ENCODE results near the gene ENTPD7.

DNA sequence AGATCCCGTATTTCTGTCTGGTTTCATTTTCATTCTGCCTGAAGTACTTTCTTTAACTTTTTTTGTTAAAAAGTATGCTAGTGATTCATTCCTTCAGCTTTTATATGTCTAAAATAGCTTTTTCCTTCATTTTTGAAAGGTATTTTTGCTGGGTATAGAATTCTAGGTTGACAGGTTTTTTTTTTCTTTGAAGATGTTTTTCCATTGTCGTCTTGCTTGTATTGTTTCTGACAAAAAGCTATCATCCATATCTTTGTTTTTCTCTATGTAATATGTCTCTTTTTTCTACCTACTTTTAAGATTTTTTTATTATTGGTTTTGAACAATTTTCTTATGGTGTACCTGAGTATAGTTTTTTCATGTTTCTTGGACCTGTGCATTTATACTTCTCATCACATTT, 81.0 kb downstream of the ENTPD7 start:
- TF ChIP-seq SMC3 (conservative IDR thresholded peaks at IDR 0.05; ENCODE audit: poor library complexity): no peak
- no peak for TF ChIP-seq POLR2AphosphoS5 (IDR thresholded peaks at IDR 0.05)
- TF ChIP-seq, protein P1, sequence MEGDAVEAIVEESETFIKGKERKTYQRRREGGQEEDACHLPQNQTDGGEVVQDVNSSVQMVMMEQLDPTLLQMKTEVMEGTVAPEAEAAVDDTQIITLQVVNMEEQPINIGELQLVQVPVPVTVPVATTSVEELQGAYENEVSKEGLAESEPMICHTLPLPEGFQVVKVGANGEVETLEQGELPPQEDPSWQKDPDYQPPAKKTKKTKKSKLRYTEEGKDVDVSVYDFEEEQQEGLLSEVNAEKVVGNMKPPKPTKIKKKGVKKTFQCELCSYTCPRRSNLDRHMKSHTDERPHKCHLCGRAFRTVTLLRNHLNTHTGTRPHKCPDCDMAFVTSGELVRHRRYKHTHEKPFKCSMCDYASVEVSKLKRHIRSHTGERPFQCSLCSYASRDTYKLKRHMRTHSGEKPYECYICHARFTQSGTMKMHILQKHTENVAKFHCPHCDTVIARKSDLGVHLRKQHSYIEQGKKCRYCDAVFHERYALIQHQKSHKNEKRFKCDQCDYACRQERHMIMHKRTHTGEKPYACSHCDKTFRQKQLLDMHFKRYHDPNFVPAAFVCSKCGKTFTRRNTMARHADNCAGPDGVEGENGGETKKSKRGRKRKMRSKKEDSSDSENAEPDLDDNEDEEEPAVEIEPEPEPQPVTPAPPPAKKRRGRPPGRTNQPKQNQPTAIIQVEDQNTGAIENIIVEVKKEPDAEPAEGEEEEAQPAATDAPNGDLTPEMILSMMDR (IDR thresholded peaks at IDR 0.05; ENCODE audit: poor library complexity, severe bottlenecking): no peak
- TF ChIP-seq MXI1 (conservative IDR thresholded peaks at IDR 0.05; ENCODE audit: poor library complexity, severe bottlenecking): no peak
- TF ChIP-seq EZH2 (IDR thresholded peaks at IDR 0.05; ENCODE audit: borderline replicate concordance, insufficient read depth, low read length, poor library complexity, severe bottlenecking): no peak
- no peak for TF ChIP-seq TAF1 (IDR thresholded peaks at IDR 0.05; ENCODE audit: low read depth)
- TF ChIP-seq, protein P2, sequence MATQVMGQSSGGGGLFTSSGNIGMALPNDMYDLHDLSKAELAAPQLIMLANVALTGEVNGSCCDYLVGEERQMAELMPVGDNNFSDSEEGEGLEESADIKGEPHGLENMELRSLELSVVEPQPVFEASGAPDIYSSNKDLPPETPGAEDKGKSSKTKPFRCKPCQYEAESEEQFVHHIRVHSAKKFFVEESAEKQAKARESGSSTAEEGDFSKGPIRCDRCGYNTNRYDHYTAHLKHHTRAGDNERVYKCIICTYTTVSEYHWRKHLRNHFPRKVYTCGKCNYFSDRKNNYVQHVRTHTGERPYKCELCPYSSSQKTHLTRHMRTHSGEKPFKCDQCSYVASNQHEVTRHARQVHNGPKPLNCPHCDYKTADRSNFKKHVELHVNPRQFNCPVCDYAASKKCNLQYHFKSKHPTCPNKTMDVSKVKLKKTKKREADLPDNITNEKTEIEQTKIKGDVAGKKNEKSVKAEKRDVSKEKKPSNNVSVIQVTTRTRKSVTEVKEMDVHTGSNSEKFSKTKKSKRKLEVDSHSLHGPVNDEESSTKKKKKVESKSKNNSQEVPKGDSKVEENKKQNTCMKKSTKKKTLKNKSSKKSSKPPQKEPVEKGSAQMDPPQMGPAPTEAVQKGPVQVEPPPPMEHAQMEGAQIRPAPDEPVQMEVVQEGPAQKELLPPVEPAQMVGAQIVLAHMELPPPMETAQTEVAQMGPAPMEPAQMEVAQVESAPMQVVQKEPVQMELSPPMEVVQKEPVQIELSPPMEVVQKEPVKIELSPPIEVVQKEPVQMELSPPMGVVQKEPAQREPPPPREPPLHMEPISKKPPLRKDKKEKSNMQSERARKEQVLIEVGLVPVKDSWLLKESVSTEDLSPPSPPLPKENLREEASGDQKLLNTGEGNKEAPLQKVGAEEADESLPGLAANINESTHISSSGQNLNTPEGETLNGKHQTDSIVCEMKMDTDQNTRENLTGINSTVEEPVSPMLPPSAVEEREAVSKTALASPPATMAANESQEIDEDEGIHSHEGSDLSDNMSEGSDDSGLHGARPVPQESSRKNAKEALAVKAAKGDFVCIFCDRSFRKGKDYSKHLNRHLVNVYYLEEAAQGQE (IDR thresholded peaks at IDR 0.05; ENCODE audit: borderline replicate concordance): no peak

Measured in neural cell (in vitro differentiated cells).